ENCODE measurements around the gene OGFRL1.

The OGFRL1 gene

DNA sequence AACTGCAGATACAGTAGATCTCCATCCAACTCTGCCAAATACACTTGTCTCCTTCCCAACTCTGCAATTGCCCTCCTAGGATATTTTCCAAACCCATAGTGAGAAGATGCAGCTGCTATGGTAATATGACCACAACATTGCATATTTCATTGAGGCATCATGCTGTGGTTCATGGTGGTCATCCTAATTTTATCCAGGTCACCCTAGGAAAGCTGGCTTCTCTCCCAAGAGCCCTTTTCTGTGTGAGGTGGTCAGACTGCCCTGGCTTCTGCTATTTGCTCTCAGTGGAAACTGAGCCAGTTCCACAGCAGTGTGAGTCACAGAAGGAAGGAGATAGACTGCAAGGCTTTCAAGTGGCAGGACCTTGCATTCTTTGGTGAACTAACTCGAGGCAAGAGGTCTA, 5.5 kb downstream of the OGFRL1 start:
- peak; percentile 85 to 90 for DNase-seq (ENCODE audit: low read depth in 2 of 2)
- TF ChIP-seq, protein P1, sequence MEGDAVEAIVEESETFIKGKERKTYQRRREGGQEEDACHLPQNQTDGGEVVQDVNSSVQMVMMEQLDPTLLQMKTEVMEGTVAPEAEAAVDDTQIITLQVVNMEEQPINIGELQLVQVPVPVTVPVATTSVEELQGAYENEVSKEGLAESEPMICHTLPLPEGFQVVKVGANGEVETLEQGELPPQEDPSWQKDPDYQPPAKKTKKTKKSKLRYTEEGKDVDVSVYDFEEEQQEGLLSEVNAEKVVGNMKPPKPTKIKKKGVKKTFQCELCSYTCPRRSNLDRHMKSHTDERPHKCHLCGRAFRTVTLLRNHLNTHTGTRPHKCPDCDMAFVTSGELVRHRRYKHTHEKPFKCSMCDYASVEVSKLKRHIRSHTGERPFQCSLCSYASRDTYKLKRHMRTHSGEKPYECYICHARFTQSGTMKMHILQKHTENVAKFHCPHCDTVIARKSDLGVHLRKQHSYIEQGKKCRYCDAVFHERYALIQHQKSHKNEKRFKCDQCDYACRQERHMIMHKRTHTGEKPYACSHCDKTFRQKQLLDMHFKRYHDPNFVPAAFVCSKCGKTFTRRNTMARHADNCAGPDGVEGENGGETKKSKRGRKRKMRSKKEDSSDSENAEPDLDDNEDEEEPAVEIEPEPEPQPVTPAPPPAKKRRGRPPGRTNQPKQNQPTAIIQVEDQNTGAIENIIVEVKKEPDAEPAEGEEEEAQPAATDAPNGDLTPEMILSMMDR (IDR thresholded peaks at IDR 0.05; ENCODE audit: low read depth, low read length), result no peak
- no peak overlapping the region for H3K4me3 ChIP-seq (replicated peaks in 1 of 2; ENCODE audit: low read depth in 2 of 2, low read length in 2 of 2)

DNA sequence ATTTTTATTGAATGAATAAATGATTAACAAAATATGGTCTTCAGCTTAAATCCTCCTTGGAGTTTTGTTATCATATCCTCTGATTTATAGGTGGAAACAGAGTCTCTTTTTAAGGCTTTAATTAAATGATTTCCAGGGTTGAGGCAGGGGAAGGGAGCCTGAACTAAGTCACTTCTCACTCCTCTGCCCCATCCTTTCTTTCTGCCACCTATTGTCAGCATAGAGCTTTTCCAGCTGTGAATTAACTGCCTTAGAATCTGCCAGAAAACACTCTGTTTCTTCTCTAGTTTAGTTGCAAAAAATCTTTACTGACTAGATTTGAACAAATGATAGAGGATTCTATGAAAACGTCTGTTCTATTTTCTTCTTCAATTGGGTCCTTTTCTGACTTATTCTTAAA, 9.8 kb downstream of the OGFRL1 start:
- TF ChIP-seq, protein P1 (IDR thresholded peaks at IDR 0.05; ENCODE audit: low read depth, low read length), result no peak
- no peak for DNase-seq (ENCODE audit: low read depth in 2 of 2)

GRCh38 chr6:71299541-71300470, 11.2 kb downstream of the OGFRL1 start:
- DNase-seq (ENCODE audit: low read depth in 2 of 2), result peak in 1 of 2 donors; percentile 45
- H3K4me3 ChIP-seq (replicated peaks in 1 of 2; ENCODE audit: low read depth in 2 of 2, low read length in 2 of 2), result no peak overlapping the region
- TF ChIP-seq, protein P1 (IDR thresholded peaks at IDR 0.05; ENCODE audit: low read depth, low read length), result no peak

More for the DNA sequence above, 9.8 kb downstream of the OGFRL1 start:
- H3K4me3 ChIP-seq (replicated peaks in 1 of 2; ENCODE audit: low read depth in 2 of 2, low read length in 2 of 2), result no peak overlapping the region

GRCh38 chr6:71300561-71301168, 12.1 kb downstream of the OGFRL1 start:
- TF ChIP-seq, protein P1 (IDR thresholded peaks at IDR 0.05; ENCODE audit: low read depth, low read length), result no peak
- H3K4me3 ChIP-seq (replicated peaks in 1 of 2; ENCODE audit: low read depth in 2 of 2, low read length in 2 of 2), result no peak overlapping the region
- no peak for DNase-seq (ENCODE audit: low read depth in 2 of 2)

DNA sequence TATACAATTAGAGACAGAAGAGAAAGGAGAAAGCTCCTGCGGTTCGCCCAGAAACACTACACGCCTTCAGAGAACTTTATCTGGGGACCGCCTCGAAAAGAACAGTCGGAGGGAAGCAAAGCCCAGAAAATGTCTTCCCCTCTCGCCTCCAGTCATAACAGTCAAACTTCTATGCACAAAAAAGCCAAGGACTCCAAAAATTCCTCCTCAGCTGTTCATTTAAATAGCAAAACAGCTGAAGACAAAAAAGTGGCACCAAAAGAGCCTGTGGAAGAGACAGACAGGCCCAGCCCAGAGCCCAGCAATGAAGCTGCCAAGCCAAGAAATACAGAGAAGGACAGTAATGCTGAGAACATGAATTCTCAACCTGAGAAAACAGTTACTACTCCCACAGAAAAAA, 12.9 kb downstream of the OGFRL1 start:
- DNase-seq (ENCODE audit: low read depth in 2 of 2), result no peak
- TF ChIP-seq, protein P1 (IDR thresholded peaks at IDR 0.05; ENCODE audit: low read depth, low read length), result no peak
- H3K4me3 ChIP-seq (replicated peaks in 1 of 2; ENCODE audit: low read depth in 2 of 2, low read length in 2 of 2), result no peak overlapping the region

- TF ChIP-seq, protein P1 (IDR thresholded peaks at IDR 0.05; ENCODE audit: low read depth, low read length), result no peak
- H3K4me3 ChIP-seq (replicated peaks in 1 of 2; ENCODE audit: low read depth in 2 of 2, low read length in 2 of 2), result no peak overlapping the region
- no peak for DNase-seq (ENCODE audit: low read depth in 2 of 2)
Observed at GRCh38 chr6:71309656-71310055, 21.0 kb downstream of the OGFRL1 start.
